Activated T-helper 1 cell treated with anti-CD3 and anti-CD28 coated beads, Interleukin-2, amount 50 U/mL, for 16 hours (primary cell): ENCODE measurements around the gene CTXN1.

Source experiments
- DNase-seq, 2 donors: peaks; one replicate each; pipeline ENCODE4 v3.0.0-alpha.2; 2020; ENCODE audit warnings: low read depth in 1 of 2, low spot score in 1 of 2

CTXN1 gene

DNA sequence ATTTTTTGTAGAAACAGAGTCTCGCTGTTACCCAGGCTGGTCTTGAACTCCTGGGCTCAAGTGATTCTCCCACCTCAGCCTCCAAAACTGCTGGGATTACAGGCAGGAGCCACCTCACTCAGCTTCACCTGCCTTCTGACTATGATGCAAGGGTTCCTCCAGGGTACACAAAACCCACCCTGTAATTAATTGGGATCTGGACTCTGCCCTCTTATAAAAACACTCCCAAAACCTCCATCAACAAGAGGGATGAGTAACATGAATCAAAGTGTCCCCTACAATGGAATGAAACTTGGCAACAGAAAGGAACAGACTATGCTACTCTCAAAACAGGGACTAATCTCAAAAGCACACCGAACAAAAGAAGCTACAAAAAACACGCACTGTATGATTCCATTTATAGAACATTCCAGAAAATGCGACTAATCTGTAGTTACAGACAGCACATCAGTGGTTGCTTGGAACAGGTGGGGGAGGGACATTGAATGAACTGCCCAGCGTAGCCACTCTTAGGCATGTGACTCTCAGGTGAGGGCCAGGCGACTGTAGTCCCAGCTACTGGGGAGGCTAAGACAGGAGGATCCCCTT lies 48.6 kb downstream of the CTXN1 start:
- no peak for DNase-seq

DNA sequence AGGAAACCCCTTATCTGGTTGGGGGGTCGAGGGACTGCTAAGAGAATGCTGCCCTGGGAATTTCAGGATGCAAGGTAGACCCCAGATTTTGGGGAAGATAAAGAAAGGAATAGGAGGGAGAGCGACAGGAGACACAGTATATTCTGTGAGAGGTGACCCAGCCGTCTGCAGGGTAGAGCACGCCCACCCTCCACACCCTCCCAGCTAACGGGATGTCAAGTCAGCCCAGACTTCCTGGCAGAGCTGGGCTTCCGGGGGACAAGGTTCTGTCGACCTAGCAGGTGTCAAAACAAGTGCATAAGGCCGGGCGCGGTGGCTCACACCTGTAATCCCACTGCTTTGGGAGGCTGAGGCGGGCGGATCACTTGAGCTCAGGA lies 51.0 kb downstream of the CTXN1 start:
- DNase-seq: no peak
